ENCODE data around the gene SLC25A26. TPM values are rescaled to one million over a fixed set of nuclear protein-coding genes. Genes with fewer than 3 reads are reported as not detected.
A peak's percentile ranks its signal among the peaks of the same experiment; 100 is the strongest.

SLC25A26 gene
- total and polyA plus RNA-seq, 7 experiments from 2014 or later, result 14.1 to 51.3 (median 21.7) TPM

DNA sequence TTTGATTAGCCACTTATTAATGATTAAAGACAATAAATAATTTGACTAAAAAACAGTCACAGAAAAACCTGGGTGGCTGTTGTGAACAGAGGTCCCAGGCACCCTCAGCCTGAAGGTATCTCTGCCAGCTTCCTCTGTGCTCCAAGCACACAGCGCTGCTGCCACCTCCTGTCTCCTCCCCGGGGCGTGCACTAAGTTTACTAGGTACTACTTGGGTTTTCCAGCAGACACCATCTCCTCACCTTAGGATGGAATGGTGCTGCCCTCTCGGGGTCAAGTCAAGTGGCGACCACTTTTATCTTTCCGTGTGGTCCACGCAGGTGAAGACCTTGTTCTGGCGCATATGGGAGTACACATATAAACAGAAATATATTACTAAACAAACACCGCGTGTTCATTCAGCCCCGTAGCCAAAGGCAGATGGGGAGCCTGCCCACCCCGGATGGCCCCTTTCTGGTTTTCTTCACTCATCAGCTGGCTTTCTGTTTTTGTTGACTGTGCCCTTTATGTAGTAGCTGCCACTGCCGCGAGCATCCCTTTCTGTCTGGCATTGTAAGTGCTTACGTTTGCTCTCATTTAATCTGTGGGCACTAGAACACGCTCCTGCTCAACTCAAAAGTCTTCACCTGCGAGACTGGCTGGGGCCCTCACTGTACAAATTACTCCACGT, 152.0 kb downstream of the SLC25A26 start:
- Mint-ChIP-seq H3K4me3 (no peak overlapping the region), H3K36me3 (peaks cover under 1 to 70% (median 34%) of the 10 kb centered on the region in 5 donors), H3K9me3 (no peaks in the 10 kb centered on the region), H3K27me3 (no peaks in the 10 kb centered on the region), H3K27ac (peak overlapping the region in 4 of 9 donors; percentile 10 to 63 (median 37)), H3K4me1 (peaks cover 2 to 13% (median 2%) of the 10 kb centered on the region in 7 donors)
- POLR2A ChIA-PET, result interaction anchor here (0.8 kb wide), 1 partner anchor 21 kb away, joined by 3 read pairs; no protein-coding TSS in a partner anchor
- intact Hi-C loops (cut with micrococcal nuclease), result loop anchor here (1.0 to 5.0 kb wide), 2 partner anchors 71 to 97 kb away; no protein-coding TSS in a partner anchor
- CTCF ChIA-PET, result interaction anchor here (0.6 to 2.5 kb wide), 3 partner anchors 12 to 96 kb away, joined by 3 to 5 read pairs (median 3); no protein-coding TSS in a partner anchor
- Histone ChIP-seq H3K4me1 (ENCODE audit: control insufficient read depth in 2 of 2, insufficient read depth in 2 of 2, low read length in 2 of 2) (peaks cover 3 to 13% of the 10 kb centered on the region in 2 donors), H3K36me3 (ENCODE audit: control insufficient read depth in 2 of 3, insufficient read depth in 3 of 3, low read length in 3 of 3) (peaks cover 0 to 38% (median 0%) of the 10 kb centered on the region in 3 experiments), H3K4me3 (ENCODE audit: low read length) (no peak overlapping the region), H3K9me3 (ENCODE audit: control insufficient read depth in 2 of 3, low read length in 3 of 3) (no peaks in the 10 kb centered on the region), H3K27me3 (ENCODE audit: control insufficient read depth in 2 of 2, insufficient read depth in 2 of 2, low read length in 2 of 2) (no peaks in the 10 kb centered on the region), H3K27ac (ENCODE audit: low read depth, low read length) (no peak overlapping the region)
- peak in 2 of 9 donors; percentile 9 to 15 for DNase-seq
- ATAC-seq, result peak; percentile 60

DNA sequence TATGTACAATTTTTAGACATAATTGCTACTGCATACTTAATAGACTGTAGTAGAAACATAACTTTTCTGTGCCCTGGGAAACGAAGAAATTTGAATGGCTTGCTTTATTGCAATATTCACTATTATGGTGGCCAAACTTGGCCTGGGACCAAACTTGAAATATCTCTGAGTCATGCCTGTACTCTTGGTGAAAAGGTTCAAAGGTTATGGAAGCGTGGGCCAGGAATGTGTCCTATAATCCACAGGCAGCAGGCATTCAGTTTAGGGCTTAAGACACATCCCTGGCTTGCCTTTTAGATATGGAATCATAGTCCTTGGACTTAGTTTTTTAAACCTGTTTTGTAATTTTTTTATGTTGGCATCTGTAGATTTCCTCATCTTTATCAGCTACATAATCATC, 155.8 kb downstream of the SLC25A26 start:
- no peaks in the 10 kb centered on the region for H3K27me3 ChIP-seq (ENCODE audit: control insufficient read depth in 2 of 2, insufficient read depth in 2 of 2, low read length in 2 of 2)
- Mint-ChIP-seq H3K4me3 (no peak overlapping the region), H3K27ac (peak overlapping the region in 6 of 9 donors; percentile 25 to 69 (median 50)), H3K9me3 (peaks cover 0 to 8% (median 0%) of the 10 kb centered on the region in 11 donors), H3K36me3 (peaks cover 12 to 80% (median 50%) of the 10 kb centered on the region in 5 donors), H3K27me3 (no peaks in the 10 kb centered on the region), H3K4me1 (peaks cover 5 to 20% (median 11%) of the 10 kb centered on the region in 7 donors)
- no peak overlapping the region for H3K27ac ChIP-seq (ENCODE audit: low read depth, low read length)
- intact Hi-C loops (cut with micrococcal nuclease), result no loop called here
- H3K9me3 ChIP-seq (ENCODE audit: control insufficient read depth in 2 of 3, low read length in 3 of 3), result no peaks in the 10 kb centered on the region
- H3K36me3 ChIP-seq (ENCODE audit: control insufficient read depth in 2 of 3, insufficient read depth in 3 of 3, low read length in 3 of 3), result peaks cover 15 to 58% (median 20%) of the 10 kb centered on the region in 3 experiments
- DNase-seq (no peak), ATAC-seq (no peak)
- CTCF ChIA-PET, result interaction anchor here (1.3 to 2.1 kb wide), 3 partner anchors 17 to 122 kb away, joined by 4 to 14 read pairs (median 5); no protein-coding TSS in a partner anchor
- no peak overlapping the region for H3K4me3 ChIP-seq (ENCODE audit: low read length)
- peaks cover 3 to 22% of the 10 kb centered on the region in 2 donors for H3K4me1 ChIP-seq (ENCODE audit: control insufficient read depth in 2 of 2, insufficient read depth in 2 of 2, low read length in 2 of 2)
- POLR2A ChIA-PET, result no interaction called here

DNA sequence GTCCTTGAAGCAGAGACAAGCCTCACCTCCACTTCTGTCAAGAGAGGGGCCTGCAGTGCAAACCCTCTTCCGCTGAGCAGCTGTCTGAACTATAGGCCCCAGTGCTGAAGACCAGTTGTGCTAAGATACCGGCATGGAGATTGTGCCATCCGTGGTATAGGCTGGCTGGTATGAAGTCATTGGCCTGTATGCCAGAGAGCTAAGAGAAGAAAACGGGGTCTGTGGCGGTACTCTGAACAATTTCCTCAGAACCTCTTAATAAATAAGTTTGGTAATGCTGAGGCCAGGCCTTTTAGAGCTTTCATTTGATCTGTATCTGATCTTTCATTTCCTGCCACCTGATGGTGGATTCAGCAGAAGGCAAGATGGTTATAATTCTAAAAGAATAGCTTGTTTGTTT, 157.0 kb downstream of the SLC25A26 start:
- Histone ChIP-seq H3K9me3 (ENCODE audit: control insufficient read depth in 2 of 3, low read length in 3 of 3) (no peaks in the 10 kb centered on the region), H3K27me3 (ENCODE audit: control insufficient read depth in 2 of 2, insufficient read depth in 2 of 2, low read length in 2 of 2) (no peaks in the 10 kb centered on the region), H3K4me3 (ENCODE audit: low read length) (no peak overlapping the region), H3K36me3 (ENCODE audit: control insufficient read depth in 2 of 3, insufficient read depth in 3 of 3, low read length in 3 of 3) (peaks cover 21 to 65% (median 30%) of the 10 kb centered on the region in 3 experiments), H3K4me1 (ENCODE audit: control insufficient read depth in 2 of 2, insufficient read depth in 2 of 2, low read length in 2 of 2) (peaks cover 3 to 22% of the 10 kb centered on the region in 2 donors), H3K27ac (ENCODE audit: low read depth, low read length) (peak overlapping the region; percentile 14)
- ATAC-seq (peak; percentile 47), DNase-seq (no peak)
- Mint-ChIP-seq H3K27ac (peak overlapping the region; percentile 71 to 95 (median 83)), H3K36me3 (peaks cover 15 to 90% (median 58%) of the 10 kb centered on the region in 5 donors), H3K4me1 (peaks cover 5 to 20% (median 11%) of the 10 kb centered on the region in 7 donors), H3K27me3 (no peaks in the 10 kb centered on the region), H3K9me3 (peaks cover 0 to 15% (median 0%) of the 10 kb centered on the region in 11 donors), H3K4me3 (peak overlapping the region in 1 of 10 donors; percentile 21)
- POLR2A ChIA-PET, result interaction anchor here (1.0 to 1.2 kb wide), 2 partner anchors 74 to 123 kb away, joined by 3 to 5 read pairs; no protein-coding TSS in a partner anchor
- intact Hi-C loops (cut with micrococcal nuclease), result loop anchor here (1.0 kb wide), 1 partner anchor 101 kb away; no protein-coding TSS in a partner anchor
- CTCF ChIA-PET, result interaction anchor here (1.3 to 2.1 kb wide), 3 partner anchors 16 to 123 kb away, joined by 4 to 14 read pairs (median 5); no protein-coding TSS in a partner anchor

DNA sequence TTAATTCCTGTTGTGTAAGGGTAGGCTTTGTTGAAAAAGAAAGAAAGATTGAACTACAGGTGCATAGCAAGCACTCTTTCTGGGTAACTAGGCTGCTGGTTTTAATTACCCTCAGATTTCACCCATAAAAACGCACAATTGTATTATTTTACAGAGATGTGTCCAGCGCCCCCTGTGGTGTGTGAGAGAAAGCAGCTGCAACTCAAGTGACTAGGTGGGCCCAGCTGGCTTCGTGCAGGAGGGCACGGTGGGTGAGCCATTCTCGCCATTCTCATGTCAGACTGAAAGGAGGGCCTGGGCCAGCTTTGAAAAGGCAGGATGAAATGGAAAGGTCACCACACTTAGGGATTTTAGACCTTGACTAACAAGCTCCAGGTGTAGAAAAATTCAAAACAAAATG, 157.5 kb downstream of the SLC25A26 start:
- Mint-ChIP-seq H3K4me1 (peaks cover 5 to 20% (median 11%) of the 10 kb centered on the region in 7 donors), H3K9me3 (peaks cover 0 to 15% (median 0%) of the 10 kb centered on the region in 11 donors), H3K36me3 (peaks cover 15 to 91% (median 59%) of the 10 kb centered on the region in 5 donors), H3K27ac (peak overlapping the region; percentile 71 to 95 (median 84)), H3K27me3 (no peaks in the 10 kb centered on the region), H3K4me3 (peak overlapping the region in 1 of 10 donors; percentile 21)
- DNase-seq, result peak in 5 of 9 donors; percentile 10 to 28 (median 15)
- H3K4me1 ChIP-seq (ENCODE audit: control insufficient read depth in 2 of 2, insufficient read depth in 2 of 2, low read length in 2 of 2), result peaks cover 3 to 22% of the 10 kb centered on the region in 2 donors
- POLR2A ChIA-PET, result interaction anchor here (1.0 to 1.2 kb wide), 2 partner anchors 74 to 124 kb away, joined by 3 to 5 read pairs; no protein-coding TSS in a partner anchor
- H3K27ac ChIP-seq (ENCODE audit: low read depth, low read length), result peak overlapping the region; percentile 14
- CTCF ChIA-PET, result interaction anchor here (0.6 to 2.1 kb wide), 4 partner anchors 28 to 124 kb away, joined by 3 to 14 read pairs (median 5); no protein-coding TSS in a partner anchor
- H3K9me3 ChIP-seq (ENCODE audit: control insufficient read depth in 2 of 3, low read length in 3 of 3), result peaks cover 0 to 1% (median 0%) of the 10 kb centered on the region in 3 experiments
- intact Hi-C loops (cut with micrococcal nuclease), result loop anchor here (1.0 kb wide), 1 partner anchor 102 kb away; no protein-coding TSS in a partner anchor
- no peak overlapping the region for H3K4me3 ChIP-seq (ENCODE audit: low read length)
- ATAC-seq, result peak; percentile 65
- H3K36me3 ChIP-seq (ENCODE audit: control insufficient read depth in 2 of 3, insufficient read depth in 3 of 3, low read length in 3 of 3), result peaks cover 21 to 70% (median 34%) of the 10 kb centered on the region in 3 experiments
- H3K27me3 ChIP-seq (ENCODE audit: control insufficient read depth in 2 of 2, insufficient read depth in 2 of 2, low read length in 2 of 2), result no peaks in the 10 kb centered on the region

DNA sequence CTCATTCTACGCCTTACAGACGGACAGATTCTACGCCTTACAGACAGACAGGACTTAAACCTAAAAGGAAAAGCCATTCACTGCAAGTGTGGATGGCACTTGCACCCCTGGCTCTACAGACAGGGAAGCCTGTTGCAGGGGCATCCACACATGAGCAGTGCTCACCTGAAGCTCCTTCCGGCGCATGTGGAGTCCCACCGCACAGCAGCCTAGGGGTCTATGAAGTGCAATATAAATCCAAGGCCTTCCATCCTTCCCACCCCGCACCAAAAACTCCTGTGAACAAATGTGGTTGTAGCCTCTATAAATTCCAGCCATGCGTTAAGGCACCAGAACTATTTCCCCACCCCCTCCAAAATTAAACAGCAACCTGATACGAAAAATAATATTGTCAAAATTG, 158.8 kb downstream of the SLC25A26 start:
- CTCF ChIA-PET, result no interaction called here
- H3K27ac Mint-ChIP-seq, result peak overlapping the region in 5 of 9 donors; percentile 6 to 53 (median 20)
- Histone ChIP-seq H3K4me3 (ENCODE audit: low read length) (no peak overlapping the region), H3K4me1 (ENCODE audit: control insufficient read depth in 2 of 2, insufficient read depth in 2 of 2, low read length in 2 of 2) (peaks cover 3 to 22% of the 10 kb centered on the region in 2 donors), H3K27me3 (ENCODE audit: control insufficient read depth in 2 of 2, insufficient read depth in 2 of 2, low read length in 2 of 2) (no peaks in the 10 kb centered on the region), H3K9me3 (ENCODE audit: control insufficient read depth in 2 of 3, low read length in 3 of 3) (peaks cover 0 to 3% (median 0%) of the 10 kb centered on the region in 3 experiments), H3K36me3 (ENCODE audit: control insufficient read depth in 2 of 3, insufficient read depth in 3 of 3, low read length in 3 of 3) (peaks cover 32 to 83% (median 38%) of the 10 kb centered on the region in 3 experiments), H3K27ac (ENCODE audit: low read depth, low read length) (no peak overlapping the region)
- ATAC-seq, result no peak
- H3K4me3 Mint-ChIP-seq, result no peak overlapping the region
- intact Hi-C loops (cut with micrococcal nuclease), result no loop called here
- H3K27me3 Mint-ChIP-seq, result no peaks in the 10 kb centered on the region
- H3K4me1 Mint-ChIP-seq, result peaks cover 5 to 20% (median 11%) of the 10 kb centered on the region in 7 donors
- H3K36me3 Mint-ChIP-seq, result peaks cover 23 to 96% (median 72%) of the 10 kb centered on the region in 5 donors
- POLR2A ChIA-PET, result no interaction called here
- peaks cover 0 to 22% (median 5%) of the 10 kb centered on the region in 11 donors for H3K9me3 Mint-ChIP-seq
- no peak for DNase-seq

- Histone ChIP-seq H3K4me3 (ENCODE audit: low read length) (no peak overlapping the region), H3K36me3 (ENCODE audit: control insufficient read depth in 2 of 3, insufficient read depth in 3 of 3, low read length in 3 of 3) (peaks cover 40 to 89% (median 44%) of the 10 kb centered on the region in 3 experiments), H3K27ac (ENCODE audit: low read depth, low read length) (no peak overlapping the region), H3K9me3 (ENCODE audit: control insufficient read depth in 2 of 3, low read length in 3 of 3) (peaks cover 0 to 3% (median 0%) of the 10 kb centered on the region in 3 experiments), H3K4me1 (ENCODE audit: control insufficient read depth in 2 of 2, insufficient read depth in 2 of 2, low read length in 2 of 2) (peaks cover 3 to 22% of the 10 kb centered on the region in 2 donors), H3K27me3 (ENCODE audit: control insufficient read depth in 2 of 2, insufficient read depth in 2 of 2, low read length in 2 of 2) (no peaks in the 10 kb centered on the region)
- Mint-ChIP-seq H3K27ac (peak overlapping the region in 5 of 9 donors; percentile 6 to 56 (median 31)), H3K27me3 (no peaks in the 10 kb centered on the region), H3K9me3 (peaks cover 0 to 22% (median 5%) of the 10 kb centered on the region in 11 donors), H3K36me3 (peaks cover 23 to 99% (median 80%) of the 10 kb centered on the region in 5 donors), H3K4me1 (peaks cover 5 to 20% (median 11%) of the 10 kb centered on the region in 7 donors), H3K4me3 (no peak overlapping the region)
- DNase-seq (no peak), ATAC-seq (no peak)
- intact Hi-C loops (cut with micrococcal nuclease), result no loop called here
- ChIA-PET POLR2A (no interaction called here), CTCF (no interaction called here)
Observed at GRCh38 chr3:66380200-66380932, 159.6 kb downstream of the SLC25A26 start.
